H9 (cell line): ENCODE data around the gene F2R. TPM values are rescaled to one million over a fixed set of nuclear protein-coding genes. Genes with fewer than 3 reads are reported as not detected.

Experiments used
- DNase-seq: peaks from one replicate; pipeline ENCODE4 v3.0.0-alpha.2; 2017
- H2AFZ ChIP-seq: one replicate; pipeline ENCODE4 v1.6.1; 2013; ENCODE audit warnings: mild to moderate bottlenecking, low read length, control low read depth, moderate library complexity
- H2AK5ac ChIP-seq: 2 replicates; pipeline ENCODE4 v1.6.1; 2013; ENCODE audit warnings: low read length, control low read depth, mixed read lengths; ENCODE audit not compliant: insufficient read length
- H2BK120ac ChIP-seq: one replicate; pipeline ENCODE4 v1.6.1; 2013; ENCODE audit warnings: low read depth, mild to moderate bottlenecking, low read length, control low read depth, inconsistent platforms; ENCODE audit not compliant: poor library complexity, severe bottlenecking
- H2BK12ac ChIP-seq: 2 replicates; pipeline ENCODE4 v1.6.1; 2013; ENCODE audit warnings: low read length, control low read depth, mixed read lengths, low read depth; ENCODE audit not compliant: insufficient read length
- H2BK15ac ChIP-seq: 2 replicates; pipeline ENCODE4 v1.6.1; 2013; ENCODE audit warnings: low read depth, low read length, control low read depth
- H2BK20ac ChIP-seq: one replicate; pipeline ENCODE4 v1.6.1; 2013; ENCODE audit warnings: low read depth, mild to moderate bottlenecking, low read length, control low read depth, inconsistent platforms; ENCODE audit not compliant: poor library complexity, severe bottlenecking
- H2BK5ac ChIP-seq: 2 replicates; pipeline ENCODE4 v1.6.1; 2013; ENCODE audit warnings: low read length, control low read depth, mixed read lengths; ENCODE audit not compliant: insufficient read length
- H3K14ac ChIP-seq: 2 replicates; pipeline ENCODE4 v1.6.1; 2013; ENCODE audit warnings: low read length, control low read depth; ENCODE audit not compliant: insufficient read depth
- H3K18ac ChIP-seq: 2 replicates; pipeline ENCODE4 v1.6.1; 2013; ENCODE audit warnings: low read depth, mild to moderate bottlenecking, mixed read lengths, low read length, control low read depth; ENCODE audit not compliant: insufficient read length
- H3K23ac ChIP-seq: 2 replicates; pipeline ENCODE4 v1.6.1; 2013; ENCODE audit warnings: low read length, control low read depth, mixed read lengths, low read depth; ENCODE audit not compliant: insufficient read length
- H3K23me2 ChIP-seq: 2 replicates; pipeline ENCODE4 v1.6.1; 2013; ENCODE audit warnings: low read depth, mild to moderate bottlenecking, mixed read lengths, low read length, control low read depth; ENCODE audit not compliant: insufficient read length, poor library complexity, severe bottlenecking
- H3K27ac ChIP-seq: 2 replicates; pipeline ENCODE4 v1.5.1; 2013; ENCODE audit warnings: low read length, control low read depth, mixed read lengths, low read depth; ENCODE audit not compliant: insufficient read length
- H3K27me3 ChIP-seq: 2 replicates; pipeline ENCODE4 v1.6.1; 2013; ENCODE audit warnings: low read length, control low read depth, inconsistent platforms; ENCODE audit not compliant: insufficient read depth
- H3K4ac ChIP-seq: 2 replicates; pipeline ENCODE4 v1.6.1; 2013; ENCODE audit warnings: low read depth, mild to moderate bottlenecking, control low read depth, inconsistent platforms, low read length, moderate library complexity
- H3K4me1 ChIP-seq: 2 replicates; pipeline ENCODE4 v1.6.1; 2013; ENCODE audit warnings: low read length, control low read depth, inconsistent platforms; ENCODE audit not compliant: insufficient read depth
- H3K4me2 ChIP-seq: 2 replicates; pipeline ENCODE4 v1.6.1; 2013; ENCODE audit warnings: low read length, control low read depth, mixed read lengths; ENCODE audit not compliant: insufficient read length, insufficient read depth
- H3K56ac ChIP-seq: 2 replicates; pipeline ENCODE4 v1.6.1; 2013; ENCODE audit warnings: low read depth, mild to moderate bottlenecking, mixed read lengths, low read length, control low read depth; ENCODE audit not compliant: insufficient read length
- H3K79me1 ChIP-seq: 2 replicates; pipeline ENCODE4 v1.6.1; 2013; ENCODE audit warnings: low read depth, mild to moderate bottlenecking, moderate library complexity, low read length, control low read depth, inconsistent platforms; ENCODE audit not compliant: insufficient read depth, poor library complexity, severe bottlenecking
- H3K79me2 ChIP-seq: 2 replicates; pipeline ENCODE4 v1.6.1; 2013; ENCODE audit warnings: low read length, control low read depth, inconsistent platforms; ENCODE audit not compliant: insufficient read depth
- H3K9ac ChIP-seq: 2 replicates; pipeline ENCODE4 v1.6.1; 2013; ENCODE audit warnings: low read length, control low read depth, mixed read lengths; ENCODE audit not compliant: insufficient read length; ENCODE audit errors: extremely low read depth
- H3K9me3 ChIP-seq: one replicate; pipeline ENCODE4 v1.6.1; 2013; ENCODE audit warnings: low read depth, low read length, inconsistent platforms; ENCODE audit not compliant: control insufficient read depth
- H3T11ph ChIP-seq: one replicate; pipeline ENCODE4 v1.6.1; 2013; ENCODE audit warnings: mild to moderate bottlenecking, low read length, control low read depth, inconsistent platforms
- H4K20me1 ChIP-seq: one replicate; pipeline ENCODE4 v1.6.1; 2013; ENCODE audit not compliant: control insufficient read depth, insufficient read length, insufficient read depth
- H4K5ac ChIP-seq: 2 replicates; pipeline ENCODE4 v1.6.1; 2013; ENCODE audit warnings: low read depth, mild to moderate bottlenecking, mixed read lengths, low read length, control low read depth; ENCODE audit not compliant: insufficient read length
- H4K8ac ChIP-seq: replicated peaks from 2 replicates; pipeline ENCODE4 v1.6.1; 2013; ENCODE audit warnings: low read length, control low read depth, mixed read lengths, low read depth; ENCODE audit not compliant: insufficient read length
- H4K91ac ChIP-seq: 2 replicates; pipeline ENCODE4 v1.6.1; 2013; ENCODE audit warnings: low read depth, mild to moderate bottlenecking, moderate library complexity, mixed read lengths, low read length, control low read depth; ENCODE audit not compliant: insufficient read length
- H3K27ac Mint-ChIP-seq, 3 experiments: 2 replicates in 2 of 3; 3 replicates in 1 of 3; pipeline ENCODE4 v1.8.0; 2020 to 2021; ENCODE audit warnings: mixed read lengths in 3 of 3, mild to moderate bottlenecking in 1 of 3, moderate library complexity in 1 of 3
- H3K27me3 Mint-ChIP-seq: 2 replicates; pipeline ENCODE4 v1.8.0; 2021; ENCODE audit warnings: low read depth, mild to moderate bottlenecking, moderate library complexity, mixed read lengths
- H3K36me3 Mint-ChIP-seq, 3 experiments: 2 replicates in 2 of 3; 3 replicates in 1 of 3; pipeline ENCODE4 v1.8.0; 2020 to 2021; ENCODE audit warnings: low read depth in 3 of 3, mixed read lengths in 3 of 3; ENCODE audit not compliant: insufficient read depth in 1 of 3
- H3K4me1 Mint-ChIP-seq, 2 experiments: 2 replicates each; pipeline ENCODE4 v1.8.0; 2020; ENCODE audit warnings: mixed read lengths in 2 of 2
- H3K4me3 Mint-ChIP-seq, 2 experiments: 2 replicates in 1 of 2; 3 replicates in 1 of 2; pipeline ENCODE4 v1.8.0; 2020 to 2021; ENCODE audit warnings: mild to moderate bottlenecking in 2 of 2, mixed read lengths in 2 of 2, moderate library complexity in 1 of 2
- H3K9me3 Mint-ChIP-seq, 2 experiments: 2 replicates in 1 of 2; 3 replicates in 1 of 2; pipeline ENCODE4 v1.8.0; 2020; ENCODE audit warnings: mild to moderate bottlenecking in 2 of 2, mixed read lengths in 2 of 2, moderate library complexity in 1 of 2
- CTCF ChIP-seq: fragments of 200-600 bp; sonication (generic); conservative IDR thresholded peaks from 3 replicates; pipeline ENCODE4 v1.8.0; 2021; ENCODE audit warnings: antibody characterized with exemption, mild to moderate bottlenecking
- WGBS: extraction: QIAGEN DNeasy Blood & Tissue Kit; methylation state at CpG from one replicate; pipeline ENCODE4 v1.1.7; 2013; ENCODE audit warnings: missing lambda C conversion rate, low lambda C conversion rate, mixed read lengths; ENCODE audit not compliant: insufficient read length; ENCODE audit errors: extremely low coverage; 5-methylcytosine and 5-hydroxymethylcytosine counted together
- total RNA-seq: library from RNA; stranded (reverse); gene quantifications from 2 replicates; pipeline ENCODE4 v1.2.1, GENCODE V29; 2021

Gene F2R
- total RNA-seq, 1 experiment from 2014 or later = 14.8 TPM

GRCh38 chr5:76729373-76730290 is 13.7 kb downstream of the F2R start:
- H3K23ac ChIP-seq = no peak overlapping the region
- no peak overlapping the region for H4K5ac ChIP-seq
- H2BK120ac ChIP-seq = no peak overlapping the region
- no peak overlapping the region for H3K27ac ChIP-seq
- no peak overlapping the region for H2AFZ ChIP-seq
- no peak for DNase-seq
- no peak overlapping the region for H3K18ac ChIP-seq
- H3K9ac ChIP-seq = no peak overlapping the region
- no CpG with 5 or more reads among the region's 5 CpGs for WGBS
- no peak overlapping the region for H2BK12ac ChIP-seq
- no peak overlapping the region for H2BK5ac ChIP-seq
- H3K23me2 ChIP-seq = no peaks in the 10 kb centered on the region
- Mint-ChIP-seq H3K36me3 (peaks cover 36 to 49% (median 44%) of the 10 kb centered on the region in 3 experiments), H3K4me3 (no peak overlapping the region), H3K27ac (no peak overlapping the region), H3K27me3 (no peaks in the 10 kb centered on the region), H3K9me3 (peaks cover 25 to 26% of the 10 kb centered on the region in 2 experiments), H3K4me1 (peaks cover 0 to 3% of the 10 kb centered on the region in 2 experiments; a peak in 2 of 4 replicates)
- H2BK20ac ChIP-seq = no peak overlapping the region
- no peak overlapping the region for H4K91ac ChIP-seq
- peaks cover 3% of the 10 kb centered on the region for H3K79me1 ChIP-seq
- H3K79me2 ChIP-seq = 0 out of 2 replicates have a peak, but pooled peaks cover 2% of the 10 kb centered on the region
- peaks cover 8% of the 10 kb centered on the region for H3K9me3 ChIP-seq
- H2BK15ac ChIP-seq = no peak overlapping the region
- no peaks in the 10 kb centered on the region for H3K4me1 ChIP-seq
- no peak for TF ChIP-seq CTCF
- H3K4ac ChIP-seq = no peak overlapping the region
- no peak overlapping the region for H3K14ac ChIP-seq
- H3T11ph ChIP-seq = no peak overlapping the region
- no peaks in the 10 kb centered on the region for H3K27me3 ChIP-seq
- no peak overlapping the region for H2AK5ac ChIP-seq
- no peak overlapping the region for H3K56ac ChIP-seq
- H4K8ac ChIP-seq = no peak overlapping the region
- H3K4me2 ChIP-seq = no peak overlapping the region
- no peaks in the 10 kb centered on the region for H4K20me1 ChIP-seq
